Eye (tissue), 1 donor: ENCODE measurements around the gene STRN3.
"Not testable (repeated sequence)": the region's sequence is repeated elsewhere in the genome, so short reads cannot be mapped to it uniquely, and the experiment has no call there.

ENCODE experiments used
- DNase-seq: peaks from one replicate; pipeline ENCODE4 v3.0.0-alpha.2; 2015

The STRN3 gene

GRCh38 chr14:30906752-30907658 lies 119.2 kb downstream of the STRN3 start:
- DNase-seq = peak; percentile 66

- DNase-seq = no peak
These were observed 122.7 kb downstream of the STRN3 start for GRCh38 chr14:30903285-30904124.

GRCh38 chr14:30897121-30897520 lies 129.1 kb downstream of the STRN3 start:
- DNase-seq = not testable (repeated sequence)

GRCh38 chr14:30896435-30896834 lies 129.7 kb downstream of the STRN3 start:
- DNase-seq = no peak

GRCh38 chr14:30894923-30895515 lies 131.2 kb downstream of the STRN3 start:
- DNase-seq = no peak

GRCh38 chr14:30893819-30894218 lies 132.4 kb downstream of the STRN3 start:
- DNase-seq = no peak

- no peak for DNase-seq
These were observed 137.0 kb downstream of the STRN3 start for GRCh38 chr14:30889244-30889594.

- no peak for DNase-seq
These were observed 137.5 kb downstream of the STRN3 start for GRCh38 chr14:30888480-30889243.

- no peak for DNase-seq
These were observed 140.1 kb downstream of the STRN3 start for GRCh38 chr14:30885840-30886740.

GRCh38 chr14:30884901-30885300 lies 141.3 kb downstream of the STRN3 start:
- DNase-seq = no peak

- DNase-seq = no peak
These were observed 142.5 kb downstream of the STRN3 start for GRCh38 chr14:30883508-30884294.

GRCh38 chr14:30882431-30882830 lies 143.7 kb downstream of the STRN3 start:
- no peak for DNase-seq

GRCh38 chr14:30876692-30877091 lies 149.5 kb downstream of the STRN3 start:
- no peak for DNase-seq

- no peak for DNase-seq
These were observed 150.5 kb downstream of the STRN3 start for GRCh38 chr14:30875788-30876053.

- DNase-seq = peak; percentile 64
These were observed 151.0 kb downstream of the STRN3 start for GRCh38 chr14:30874999-30875787.

GRCh38 chr14:30874120-30874998 lies 151.8 kb downstream of the STRN3 start, which contains the start of gene COCH:
COCH (plus strand) TSS chr14:30874559; CDS start chr14:30874939, 380 bp downstream.
- peak; percentile 81 for DNase-seq

- DNase-seq = no peak
These were observed 152.7 kb downstream of the STRN3 start for GRCh38 chr14:30873308-30874119.

- DNase-seq = peak; percentile 63
These were observed 153.6 kb downstream of the STRN3 start for GRCh38 chr14:30872602-30873001.
